ENCODE measurements around the gene MRPL36.

Gene MRPL36

DNA sequence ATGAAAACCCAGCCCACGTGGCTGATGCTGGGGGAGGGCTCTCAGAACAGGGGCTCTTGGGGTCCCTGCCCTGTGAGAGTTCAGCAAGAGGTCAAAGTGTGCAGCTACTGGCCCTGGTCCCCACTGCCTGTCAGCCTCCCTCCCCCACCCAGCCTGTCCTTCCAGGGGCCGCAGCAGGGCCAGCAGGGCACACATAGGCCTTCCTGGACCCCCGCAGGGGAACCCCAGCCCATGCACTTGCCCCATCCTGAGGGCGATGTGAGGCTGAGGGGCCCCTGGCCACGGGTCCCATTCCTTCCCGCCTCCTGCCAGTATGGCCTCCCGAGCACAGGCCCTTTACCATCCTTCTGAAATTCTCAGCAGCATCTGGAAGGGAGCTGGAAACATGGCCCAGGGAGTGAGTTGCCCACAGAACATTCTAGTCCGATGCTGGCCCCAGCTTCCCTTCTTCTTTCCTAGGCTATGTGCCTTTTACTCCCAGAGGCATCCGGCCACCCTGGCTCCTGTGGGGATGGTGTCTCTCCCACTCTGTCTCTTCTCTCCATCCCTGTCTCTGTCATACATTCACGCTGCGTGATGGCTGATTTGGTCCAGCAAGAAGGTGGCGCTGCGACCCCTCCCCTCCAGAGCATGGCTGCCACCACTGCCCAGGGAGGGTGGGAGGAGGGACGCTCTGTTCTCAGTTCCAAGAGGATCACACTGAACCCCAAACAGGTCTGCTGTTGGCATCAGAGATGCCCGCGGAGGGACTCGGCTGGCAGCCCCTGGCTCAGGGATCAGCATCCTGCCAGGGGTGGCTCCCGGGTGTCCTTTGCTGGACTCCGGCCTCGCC is 19.6 kb downstream of the MRPL36 start:
- no peak for DNase-seq

DNA sequence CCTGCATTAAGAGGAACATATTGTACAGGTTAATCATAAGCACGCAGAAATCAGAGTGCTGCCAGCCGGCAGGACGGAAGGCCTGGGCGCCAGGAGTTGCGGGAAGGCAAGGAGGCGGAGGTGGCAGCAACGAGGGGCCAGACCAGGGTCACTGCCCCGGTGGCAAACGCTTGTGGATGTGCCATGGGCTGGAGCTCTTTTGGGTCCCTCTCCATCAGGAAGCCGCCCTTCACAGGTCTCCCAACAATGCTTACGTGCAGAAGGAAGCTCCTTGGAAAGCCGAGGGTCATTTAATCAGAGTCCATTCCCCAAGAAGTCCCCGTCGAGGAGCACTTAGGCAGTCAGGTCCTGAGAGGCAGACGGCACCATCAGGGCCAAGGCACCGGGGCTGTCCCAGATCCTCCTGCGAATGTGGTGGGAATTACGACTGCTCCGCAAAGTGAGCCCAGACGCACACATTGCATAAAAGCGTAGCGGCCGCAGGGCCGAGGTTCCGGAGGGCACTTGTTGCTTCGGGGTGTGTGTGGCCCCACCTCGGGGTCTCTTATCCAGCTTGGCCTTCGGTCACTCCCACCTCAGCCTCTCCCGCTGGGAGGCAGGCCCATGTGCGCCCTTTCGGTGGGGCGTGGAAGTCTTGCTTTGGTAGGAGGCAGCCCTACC is 20.5 kb downstream of the MRPL36 start:
- no peak for DNase-seq

DNA sequence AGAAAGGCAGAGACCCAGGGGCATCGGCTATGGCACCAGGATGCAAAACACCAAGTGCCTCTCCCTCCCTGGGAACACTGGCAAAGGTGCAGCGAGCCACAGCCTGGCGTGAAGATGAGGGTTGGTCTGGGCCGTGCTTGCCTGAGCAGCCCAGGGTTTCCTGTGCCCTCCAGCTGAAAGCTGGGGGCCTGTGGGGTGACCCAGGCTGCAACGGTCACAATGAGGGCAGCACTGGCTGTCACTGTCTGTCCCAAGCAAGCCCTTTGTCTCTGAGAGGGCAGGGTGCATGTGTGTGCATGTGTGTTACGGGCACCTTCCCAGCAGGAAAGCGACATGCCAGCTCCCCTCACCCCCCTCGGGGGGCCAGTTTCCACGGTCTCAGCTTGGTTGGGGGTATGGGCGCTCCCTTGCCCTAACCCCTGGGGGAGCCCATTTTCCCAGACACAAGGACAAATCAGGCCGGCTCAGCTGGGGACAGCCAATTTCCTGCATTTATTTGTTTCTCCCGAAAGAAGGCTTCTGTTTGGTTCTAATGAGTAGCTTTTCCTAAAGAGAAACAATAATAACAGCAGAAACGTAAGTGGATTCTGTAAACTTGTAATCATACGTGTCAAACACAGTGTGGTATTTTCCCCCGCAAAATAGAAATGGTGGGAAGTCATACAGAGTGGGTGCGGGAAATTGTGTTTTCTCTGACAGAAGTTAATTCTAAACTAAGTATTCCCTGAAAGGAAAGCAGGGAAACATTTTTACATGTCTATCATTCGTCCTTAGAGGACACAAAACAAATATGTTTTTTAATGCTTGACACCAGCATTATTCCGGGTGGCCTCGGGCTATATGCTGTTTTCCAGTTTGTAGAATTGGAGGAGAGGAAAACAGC is 21.3 kb downstream of the MRPL36 start:
- no peak for DNase-seq

DNA sequence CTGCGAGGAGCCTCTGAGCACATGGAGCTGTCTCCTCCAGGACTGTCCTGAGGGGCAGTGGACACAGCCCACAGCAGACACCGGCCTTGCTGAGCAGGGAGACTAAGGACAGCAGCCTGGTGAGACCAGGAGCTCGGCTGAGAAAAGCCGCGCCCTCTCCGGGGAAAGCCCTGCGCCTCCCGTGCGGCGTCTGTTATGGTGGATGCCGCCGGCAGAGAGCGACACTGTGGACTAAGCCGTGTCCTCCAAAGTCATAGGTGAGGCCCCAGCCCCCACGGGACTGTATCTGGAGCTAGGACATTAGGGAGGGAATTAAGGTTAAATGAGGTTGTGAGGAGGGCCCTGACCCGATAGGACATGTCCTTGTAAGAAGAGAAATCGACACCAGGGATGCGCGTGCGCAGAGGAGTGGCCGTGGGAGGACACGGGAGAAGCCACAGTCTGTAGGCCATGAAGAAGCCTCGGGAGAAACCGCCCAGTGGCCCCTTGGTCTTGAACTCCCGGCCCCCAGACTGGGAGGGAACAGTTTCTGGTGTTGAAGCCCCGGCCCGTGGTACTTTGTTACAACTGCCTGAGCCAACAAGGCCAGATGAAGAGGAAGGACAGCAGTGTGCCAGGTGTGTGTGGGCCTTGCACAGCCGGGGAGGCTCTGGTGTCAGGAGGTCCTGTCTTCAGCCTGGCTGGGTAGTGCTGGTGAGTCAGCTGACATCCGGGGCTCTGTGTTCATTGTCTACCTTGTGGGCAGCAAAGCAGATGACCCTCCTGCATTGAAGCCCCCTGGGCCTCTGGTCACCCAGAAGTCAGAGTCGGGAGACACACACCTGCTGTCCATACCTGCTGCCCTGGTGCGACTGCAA is 22.1 kb downstream of the MRPL36 start:
- DNase-seq: no peak

DNA sequence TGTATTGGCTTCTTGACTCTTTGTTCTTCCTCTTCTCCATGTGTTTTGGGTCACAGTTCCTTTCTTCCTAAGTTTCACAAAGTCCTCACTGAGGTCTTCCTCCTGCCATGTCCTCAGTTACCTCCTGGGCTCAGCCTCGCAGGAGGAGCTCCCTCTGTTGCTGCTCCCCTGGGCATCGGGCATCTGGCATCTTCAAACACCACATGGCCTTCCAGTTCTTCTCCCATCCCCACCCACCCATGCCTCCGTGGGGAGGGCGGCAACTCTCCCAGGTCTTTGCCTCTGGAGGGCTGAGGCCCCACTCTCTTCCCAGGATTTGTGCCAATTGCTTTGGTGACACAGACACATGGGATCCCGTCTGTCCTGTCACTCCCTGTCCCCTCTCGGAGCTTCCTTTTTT is 22.8 kb downstream of the MRPL36 start:
- DNase-seq: no peak

DNA sequence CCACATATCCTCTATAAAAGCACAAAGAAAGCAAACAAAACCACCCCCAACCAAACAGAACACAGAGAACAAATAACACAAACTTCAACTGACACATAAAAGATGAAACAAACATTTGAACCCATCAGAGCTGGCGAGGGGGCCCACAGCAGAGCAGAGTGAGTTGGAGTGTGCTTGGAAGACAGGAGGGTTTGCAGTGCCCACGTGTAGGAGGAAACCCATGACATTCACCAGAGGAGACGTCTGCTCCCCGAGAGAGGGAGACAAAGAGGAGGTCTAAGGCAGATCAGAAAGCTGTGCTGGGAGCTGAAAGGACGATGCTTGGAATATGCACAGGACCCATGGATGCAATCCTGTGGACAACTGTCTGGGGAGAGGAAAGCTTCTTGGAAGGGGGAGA is 27.0 kb downstream of the MRPL36 start:
- no peak for DNase-seq

DNA sequence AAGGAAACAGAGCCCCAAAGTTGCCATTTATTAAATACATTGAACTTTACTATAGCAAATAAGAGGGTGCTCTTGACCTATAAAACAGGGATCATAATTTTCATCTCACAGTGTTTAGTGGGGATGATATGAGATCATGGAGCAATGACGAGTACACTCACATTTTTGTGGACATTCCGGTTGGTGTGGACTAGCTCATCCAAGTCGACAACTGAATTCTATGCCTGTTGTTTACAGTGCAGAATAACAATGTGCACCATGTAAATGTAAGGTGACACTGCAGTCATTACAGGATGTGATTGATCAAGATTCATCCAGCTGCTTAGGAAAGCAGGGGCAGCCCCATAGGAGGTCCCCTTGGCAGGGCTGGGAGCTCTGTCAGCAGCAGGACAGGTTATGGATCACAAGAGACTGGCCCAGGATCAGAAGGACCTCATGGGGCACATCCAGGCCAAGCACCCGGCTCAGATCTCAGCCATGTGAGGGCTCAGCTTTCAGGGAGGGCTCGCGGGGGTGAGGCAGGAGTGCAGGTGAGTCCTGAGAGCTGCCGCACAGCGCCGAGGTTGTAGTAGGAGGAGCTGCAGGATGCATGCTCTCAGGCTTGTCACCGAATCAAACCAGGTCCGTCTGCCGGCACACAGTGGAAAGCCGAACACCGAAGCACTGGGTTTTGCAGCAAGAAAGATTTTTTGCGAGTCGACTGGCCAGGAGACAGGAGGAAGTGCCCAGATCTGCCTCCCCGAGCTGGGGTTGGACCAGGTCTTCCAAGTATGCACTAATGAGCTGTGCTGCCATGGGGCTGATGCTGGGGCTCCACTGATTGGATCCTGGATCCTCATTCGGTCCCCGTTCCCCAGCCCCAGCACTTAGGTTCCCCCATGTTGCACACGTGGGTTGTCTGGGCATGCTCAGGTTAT is 28.2 kb downstream of the MRPL36 start:
- no peak for DNase-seq

DNA sequence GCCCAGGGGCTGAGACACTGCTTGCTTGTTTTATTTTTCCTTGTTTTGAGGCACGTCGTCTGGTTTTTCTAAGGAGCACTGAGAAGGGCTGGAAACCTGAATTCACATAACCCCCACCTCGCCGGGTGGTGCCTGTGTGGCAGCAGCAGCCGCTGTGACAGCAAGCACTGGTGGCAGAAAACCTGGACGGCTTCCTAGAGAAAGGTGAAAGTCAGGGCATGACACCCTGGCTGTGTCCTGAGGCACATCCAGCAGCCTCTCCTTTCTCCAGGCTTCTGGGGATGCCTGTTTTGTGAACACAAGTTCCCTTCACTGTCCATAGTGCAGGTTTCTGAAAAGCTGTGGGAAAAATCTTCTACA is 29.2 kb downstream of the MRPL36 start:
- DNase-seq: no peak

DNA sequence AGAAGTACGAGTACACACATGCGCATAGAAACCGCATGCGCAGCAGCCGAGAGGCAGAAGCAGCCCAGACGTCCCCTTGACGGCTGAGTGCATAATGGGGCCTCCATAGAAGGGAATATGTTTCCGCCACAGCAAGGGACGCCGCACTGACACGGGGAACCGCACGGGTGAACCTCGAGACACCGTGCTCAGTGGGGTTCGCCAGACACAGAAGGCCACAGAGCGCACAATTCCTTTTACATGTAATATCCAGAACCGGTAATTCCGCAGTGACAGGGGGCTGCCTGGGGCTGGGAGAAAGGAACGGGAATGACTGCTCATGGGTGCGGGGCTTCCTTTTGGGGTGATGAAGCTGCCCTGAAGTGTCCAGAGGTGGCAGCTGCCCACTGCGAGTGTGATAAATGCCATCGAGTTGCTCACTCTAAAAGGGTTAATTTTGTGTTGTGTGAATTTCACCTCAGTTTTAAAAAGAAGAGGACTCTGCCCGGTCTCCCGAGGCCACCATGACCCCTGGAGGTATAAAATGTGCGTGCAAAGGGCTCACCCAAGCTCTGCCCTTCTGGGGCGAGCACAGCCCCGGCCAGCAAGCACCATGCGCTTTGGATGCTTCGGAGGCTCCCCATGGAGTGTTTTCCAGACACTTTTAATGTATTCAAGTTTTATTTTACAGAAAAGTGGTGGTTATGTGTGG is 29.7 kb downstream of the MRPL36 start:
- DNase-seq: no peak

DNA sequence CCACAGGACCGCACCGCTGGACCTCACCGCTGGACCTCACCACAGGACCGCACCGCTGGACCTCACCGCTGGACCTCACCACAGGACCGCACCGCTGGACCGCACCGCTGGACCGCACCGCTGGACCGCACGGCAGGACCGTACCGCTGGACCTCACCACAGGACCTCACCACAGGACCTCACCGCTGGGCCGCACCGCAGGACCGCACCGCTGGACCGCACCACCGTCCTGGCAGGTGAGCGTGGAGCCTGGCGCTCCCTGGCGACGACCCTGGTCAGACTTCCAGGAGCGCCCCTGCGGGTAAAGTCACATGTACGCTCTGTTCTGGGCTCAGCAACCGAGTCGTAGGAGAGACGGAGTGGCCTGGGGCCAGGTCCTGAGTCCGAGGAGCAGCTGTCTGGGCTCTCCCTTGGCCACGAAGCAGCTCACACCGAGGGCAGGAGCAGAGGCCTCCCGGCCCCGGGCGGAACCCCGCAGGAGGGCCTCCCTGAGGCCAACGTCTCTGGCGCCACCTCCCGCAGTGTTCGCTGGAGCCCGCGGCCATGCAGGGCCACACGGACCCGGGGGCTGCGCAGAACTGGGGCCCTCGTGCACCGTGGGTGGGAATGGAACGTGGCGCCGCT is 30.5 kb downstream of the MRPL36 start:
- no peak for DNase-seq

DNA sequence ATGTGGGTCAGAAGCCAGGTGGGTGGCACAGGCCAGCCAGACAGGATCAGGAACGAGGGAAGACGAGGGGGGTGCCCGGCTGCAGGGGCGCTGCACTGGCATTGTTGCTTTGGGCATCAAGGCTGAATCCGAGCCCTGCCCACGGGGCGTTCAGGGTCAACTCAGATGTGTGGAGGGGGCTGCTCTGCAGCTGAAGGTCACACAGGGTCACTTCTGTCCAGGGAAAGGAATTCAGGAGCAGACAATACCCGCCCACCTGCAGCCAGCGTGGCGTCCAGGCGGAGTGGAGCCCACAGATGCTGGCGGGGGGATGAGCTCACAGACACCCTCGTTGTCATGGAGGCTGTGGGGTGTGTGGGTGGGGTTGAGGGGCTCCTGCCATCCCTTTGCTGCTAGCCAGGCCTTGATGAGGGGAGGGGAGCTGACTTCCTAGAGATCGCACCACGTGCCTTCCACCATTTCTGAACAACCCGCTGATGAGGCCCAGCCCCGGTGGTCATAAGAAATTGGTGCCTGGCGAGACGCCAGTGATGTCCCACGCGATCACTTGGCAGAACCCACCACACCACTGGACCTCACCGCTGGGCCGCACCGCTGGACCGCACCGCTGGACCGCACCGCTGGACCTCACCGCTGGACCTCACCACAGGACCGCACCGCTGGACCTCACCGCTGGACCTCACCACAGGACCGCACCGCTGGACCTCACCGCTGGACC is 31.2 kb downstream of the MRPL36 start:
- no peak for DNase-seq

DNA sequence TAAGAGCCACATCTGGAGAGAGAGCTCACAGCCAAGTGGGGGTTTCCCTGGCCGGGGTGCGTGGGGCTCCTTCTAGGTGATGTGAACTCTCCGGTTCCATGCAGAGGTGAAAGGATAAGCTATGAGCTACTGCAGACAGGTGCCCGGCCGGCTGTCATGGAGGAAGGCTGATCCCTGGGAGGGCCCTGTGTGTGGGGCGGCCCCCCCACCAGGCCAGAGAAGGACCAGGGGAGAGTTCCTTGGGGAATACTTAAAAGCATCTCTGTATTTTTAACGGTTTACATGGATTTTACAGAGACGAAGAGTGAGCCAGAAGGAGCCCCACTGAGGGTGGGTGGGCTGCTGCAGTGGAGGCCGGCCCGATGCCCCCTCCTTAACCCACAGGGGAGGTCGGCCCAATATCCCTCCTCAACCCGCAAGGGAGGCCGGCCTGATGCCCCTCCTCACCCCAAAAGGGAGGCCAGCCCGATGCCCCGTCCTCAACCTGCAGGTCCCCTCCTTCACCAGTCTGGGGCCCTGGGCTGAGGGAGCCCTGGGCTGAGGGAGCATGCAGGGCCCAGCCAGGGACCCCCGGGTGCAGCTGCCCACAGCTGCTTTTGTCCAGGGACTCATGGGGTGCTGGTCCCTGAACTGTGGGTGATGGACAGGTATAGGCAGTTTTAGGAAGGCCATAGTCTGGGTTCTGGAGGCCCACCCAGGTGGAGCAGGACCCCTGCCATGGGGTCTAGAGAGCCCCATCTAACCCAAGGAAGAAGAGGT is 31.9 kb downstream of the MRPL36 start:
- DNase-seq: no peak

DNA sequence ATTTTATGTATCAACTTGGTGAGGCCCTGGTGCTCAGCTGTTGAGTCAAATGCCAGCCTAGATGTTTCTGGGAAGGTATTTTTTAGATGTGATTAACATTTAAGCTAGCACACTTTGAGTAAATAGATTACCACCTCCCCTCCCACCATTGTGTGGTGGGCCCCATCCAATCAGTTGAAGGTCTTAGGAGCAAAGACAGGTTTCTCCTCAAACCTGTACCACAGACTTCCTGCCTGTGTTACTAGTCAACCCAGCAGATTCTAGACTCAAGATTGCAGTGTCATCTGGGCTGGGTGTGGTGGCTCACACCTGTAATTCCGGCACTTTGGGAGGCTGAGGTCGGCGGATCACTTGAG is 33.8 kb downstream of the MRPL36 start:
- no peak for DNase-seq

DNA sequence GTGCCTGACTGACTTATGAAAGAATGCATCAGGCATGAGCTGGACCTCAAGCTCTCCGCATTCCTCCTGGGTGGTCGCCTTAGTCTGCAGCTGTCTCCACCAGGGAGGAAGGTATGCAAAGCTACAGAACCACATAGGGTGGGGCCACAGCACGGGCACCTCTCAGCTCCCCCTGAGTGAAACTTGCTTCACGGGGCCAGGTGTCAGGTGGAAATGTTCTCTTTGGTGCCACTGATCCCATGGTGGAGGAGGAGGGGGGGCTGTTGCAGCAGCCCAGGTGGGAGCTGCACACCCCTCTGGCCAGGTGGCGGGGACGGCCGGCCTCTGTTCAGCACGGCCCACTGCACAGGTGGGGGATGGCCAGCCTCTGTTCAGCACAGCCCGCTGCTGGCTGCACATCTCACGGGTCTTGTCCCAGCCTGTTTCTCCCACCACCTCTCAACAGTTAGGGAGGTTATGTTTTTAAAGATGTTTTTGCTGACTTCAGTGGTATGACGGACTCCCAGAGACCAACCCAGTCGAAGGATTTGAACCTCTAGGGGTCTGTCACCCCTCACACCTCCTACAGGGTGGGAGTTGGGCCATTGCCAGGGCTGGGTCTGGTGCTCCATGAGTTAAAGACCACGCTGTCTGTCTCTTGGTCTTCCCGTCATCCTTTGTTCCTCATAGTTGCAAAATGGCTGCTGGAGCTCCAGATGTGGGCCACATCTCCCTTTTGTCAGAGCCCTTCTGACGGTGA is 34.3 kb downstream of the MRPL36 start:
- DNase-seq: no peak

DNA sequence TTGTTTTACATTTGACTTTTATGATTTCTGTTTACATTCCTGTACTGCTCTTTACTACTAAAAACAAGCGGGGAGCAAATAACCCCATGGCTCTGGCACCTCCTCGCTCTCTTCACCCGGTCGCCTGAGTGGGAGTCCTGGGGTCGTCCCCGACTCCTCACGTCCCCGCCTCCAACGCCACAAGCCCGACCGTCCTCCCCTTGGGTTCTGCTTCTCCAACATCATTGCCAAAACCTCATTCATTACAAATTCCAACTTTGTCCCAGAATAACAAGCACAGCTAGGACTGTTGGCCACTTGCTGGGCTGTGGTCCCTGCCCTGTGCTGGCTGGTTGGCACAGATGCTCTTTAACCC is 35.1 kb downstream of the MRPL36 start:
- no peak for DNase-seq

DNA sequence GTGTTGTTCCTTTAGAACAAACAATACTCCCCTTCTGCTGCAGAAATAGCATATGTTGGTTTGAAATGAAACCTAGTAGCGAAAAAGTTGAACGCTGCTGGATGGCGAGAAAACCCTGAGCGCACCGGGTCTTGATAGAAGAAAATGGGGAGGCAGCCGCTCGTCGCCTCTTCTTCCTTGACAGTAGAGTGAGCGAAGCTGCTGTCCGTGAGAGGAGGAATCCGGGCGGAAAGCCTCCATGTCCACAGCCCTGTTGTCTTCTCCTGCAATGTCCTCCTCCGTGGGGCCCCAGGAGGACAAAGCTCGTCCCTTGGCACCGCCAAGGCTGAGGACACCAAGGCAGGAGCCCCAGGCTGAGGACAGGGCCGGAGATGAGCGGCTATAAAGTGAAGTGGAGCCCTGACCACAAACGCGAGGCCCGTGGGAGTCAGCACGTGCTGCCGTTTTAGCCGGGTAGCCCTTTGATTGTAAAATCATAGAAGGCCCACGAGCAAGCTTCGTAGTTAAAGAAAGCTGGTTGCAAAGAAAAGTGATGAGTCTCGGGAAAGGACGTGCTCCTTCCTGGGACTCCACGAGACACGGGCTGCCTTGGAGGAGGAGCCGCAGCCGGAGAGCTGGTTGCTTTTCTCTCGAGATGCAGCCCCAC is 35.6 kb downstream of the MRPL36 start:
- DNase-seq: no peak

DNA sequence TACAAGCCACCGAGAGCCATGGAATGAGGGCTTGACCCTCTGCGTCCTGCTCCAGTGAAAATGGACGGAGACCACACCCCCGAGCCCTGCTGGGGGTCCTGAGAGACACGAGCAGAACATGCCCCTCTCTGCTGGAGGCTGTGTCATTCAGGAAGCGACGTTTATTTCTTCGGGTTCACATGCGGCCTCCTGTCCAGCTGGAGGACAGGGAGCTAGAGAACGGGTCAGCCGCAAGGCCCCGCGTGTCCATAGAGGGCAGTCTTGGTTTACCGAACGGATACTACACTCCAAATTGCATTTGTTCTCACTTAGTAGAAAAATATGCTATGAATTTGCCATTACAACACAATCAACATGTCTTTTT is 36.1 kb downstream of the MRPL36 start:
- peak; percentile 23 for DNase-seq
